Muscle of leg (tissue), 11 donors: Measurements from ENCODE around the gene C2CD5. TPM values are rescaled to one million over a fixed set of nuclear protein-coding genes. Genes with fewer than 3 reads are reported as not detected.
A peak's percentile ranks its signal among the peaks of the same experiment; 100 is the strongest.
"Not testable (repeated sequence)": the region's sequence is repeated elsewhere in the genome, so short reads cannot be mapped to it uniquely, and the experiment has no call there.

Experiments used
- DNase-seq: peaks from one replicate; pipeline ENCODE4 v3.0.0; 2013
- H3K27ac ChIP-seq: one replicate; pipeline ENCODE4 v1.5.1; 2013; ENCODE audit warnings: mild to moderate bottlenecking, low read length, control low read depth
- H3K27me3 ChIP-seq: one replicate; pipeline ENCODE4 v1.6.1; 2013; ENCODE audit warnings: low read length; ENCODE audit not compliant: control insufficient read depth, insufficient read depth
- H3K36me3 ChIP-seq: one replicate; pipeline ENCODE4 v1.6.1; 2013; ENCODE audit warnings: low read length; ENCODE audit not compliant: control insufficient read depth, insufficient read depth
- H3K4me1 ChIP-seq: one replicate; pipeline ENCODE4 v1.6.1; 2013; ENCODE audit warnings: low read length; ENCODE audit not compliant: control insufficient read depth, insufficient read depth
- H3K4me3 ChIP-seq: one replicate; pipeline ENCODE4 v1.5.1; 2013; ENCODE audit warnings: low read length, control low read depth
- H3K9me3 ChIP-seq: replicated peaks from 2 replicates; pipeline ENCODE4 v1.6.1; 2013; ENCODE audit warnings: low read depth, low read length; ENCODE audit not compliant: control insufficient read depth
- WGBS: methylation state at CpG from one replicate; pipeline ENCODE4 v1.1.5; 2013; ENCODE audit warnings: missing lambda C conversion rate; ENCODE audit not compliant: insufficient coverage; 5-methylcytosine and 5-hydroxymethylcytosine counted together
- polyA plus RNA-seq, 8 donors: library from polyadenylated mRNA; unstranded; fragments of 120-200 nt; gene quantifications; one replicate each; pipeline versions ENCODE4 v1.2.1 to v1.2.3, GENCODE V29; 2013; ENCODE audit warnings: inconsistent platforms in 1 of 8, low replicate concordance in 1 of 8; ENCODE audit not compliant: insufficient read length in 8 of 8, insufficient read depth in 1 of 8
- total RNA-seq: library from RNA; stranded (reverse); fragments of 120-200 nt; gene quantifications from one replicate; pipeline ENCODE4 v1.2.4, GENCODE V29; 2013

Gene C2CD5
- total and polyA plus RNA-seq, 9 donors = 22.4 to 38.4 (median 28.4) TPM

GRCh38 chr12:22461786-22462185 is 82.6 kb downstream of the C2CD5 start:
- H3K4me3 ChIP-seq = no peak overlapping the region
- no peaks in the 10 kb centered on the region for H3K4me1 ChIP-seq
- no peak overlapping the region for H3K27ac ChIP-seq
- no peak for DNase-seq
- H3K9me3 ChIP-seq = no peaks in the 10 kb centered on the region
- no CpG with 5 or more reads among the region's 1 CpG for WGBS
- no peaks in the 10 kb centered on the region for H3K27me3 ChIP-seq
- H3K36me3 ChIP-seq = no peaks in the 10 kb centered on the region

DNA sequence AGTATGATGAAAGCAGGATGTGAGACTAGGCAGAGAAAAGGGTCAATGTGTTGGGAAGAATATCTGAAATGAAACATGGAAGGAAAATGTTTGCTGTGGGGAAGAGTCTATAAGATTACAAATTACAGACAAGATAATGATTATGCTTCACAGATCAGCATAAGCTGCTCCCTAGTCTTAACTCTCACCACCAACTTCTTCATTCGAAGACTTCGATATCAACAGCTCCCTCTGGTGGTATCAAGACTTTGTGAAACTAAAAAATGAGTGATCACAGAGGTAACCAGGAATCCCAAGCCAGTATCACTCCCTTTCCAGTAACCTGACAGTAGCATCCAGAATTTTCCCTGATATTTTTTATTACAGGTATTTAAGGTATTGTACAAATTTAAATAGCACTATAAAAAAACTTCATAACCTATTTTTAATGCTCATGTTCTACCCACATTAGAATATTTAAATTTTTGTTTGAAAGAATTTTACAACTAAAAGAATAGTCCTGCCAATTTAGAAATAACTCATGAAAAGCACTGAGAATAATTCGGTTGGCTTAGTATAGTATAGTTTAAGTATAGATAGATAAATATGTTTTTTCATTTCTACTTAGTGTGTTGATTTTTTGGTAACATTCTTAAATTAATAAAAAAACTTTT is 84.4 kb downstream of the C2CD5 start:
- Histone ChIP-seq H3K4me3 (no peak overlapping the region), H3K4me1 (no peaks in the 10 kb centered on the region), H3K9me3 (no peaks in the 10 kb centered on the region), H3K27ac (no peak overlapping the region), H3K36me3 (no peaks in the 10 kb centered on the region), H3K27me3 (no peaks in the 10 kb centered on the region)
- WGBS = no CpG with 5 or more reads among the region's 3 CpGs
- DNase-seq = peak; percentile 62

DNA sequence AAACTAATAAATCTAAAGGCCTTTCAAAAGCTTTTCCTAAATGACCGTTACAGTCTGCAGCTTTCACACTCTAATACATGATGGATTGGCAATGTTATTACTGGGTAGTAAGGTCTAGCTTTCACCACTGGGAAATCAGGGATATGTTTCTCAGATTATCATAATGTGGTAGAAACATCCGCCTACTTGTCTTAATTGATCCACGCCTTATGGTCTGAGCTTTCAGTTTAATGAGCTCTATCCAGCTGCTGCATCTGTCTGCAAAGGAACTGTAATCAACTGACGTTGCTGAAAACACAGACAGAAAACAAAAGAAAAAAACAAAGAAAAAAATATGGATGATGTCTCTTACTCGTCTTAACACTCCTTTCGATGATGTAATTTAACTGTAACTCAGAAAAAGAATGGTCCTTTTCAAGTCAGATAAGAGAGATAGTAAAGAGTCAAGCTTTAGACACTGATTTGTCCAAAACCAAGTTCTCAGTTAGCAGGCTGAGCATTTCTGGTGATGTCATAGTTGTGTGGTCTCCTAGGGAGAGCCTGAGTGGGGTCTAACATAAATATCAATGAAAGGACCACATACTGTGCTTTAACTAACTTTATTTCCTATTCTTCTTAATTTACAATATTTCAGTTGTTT is 85.9 kb downstream of the C2CD5 start:
- WGBS = 60% methylated on average over 1 of the region's 6 CpGs
- DNase-seq = no peak
- H3K4me3 ChIP-seq = no peak overlapping the region
- H3K27ac ChIP-seq = no peak overlapping the region
- H3K36me3 ChIP-seq = no peaks in the 10 kb centered on the region
- no peaks in the 10 kb centered on the region for H3K27me3 ChIP-seq
- no peaks in the 10 kb centered on the region for H3K9me3 ChIP-seq
- no peaks in the 10 kb centered on the region for H3K4me1 ChIP-seq

GRCh38 chr12:22457085-22457484 is 87.3 kb downstream of the C2CD5 start:
- H3K4me1 ChIP-seq = no peaks in the 10 kb centered on the region
- H3K27me3 ChIP-seq = no peaks in the 10 kb centered on the region
- H3K36me3 ChIP-seq = no peaks in the 10 kb centered on the region
- DNase-seq = peak; percentile 26
- no peaks in the 10 kb centered on the region for H3K9me3 ChIP-seq
- H3K4me3 ChIP-seq = no peak overlapping the region
- no peak overlapping the region for H3K27ac ChIP-seq
- 57% methylated on average over 3 of the region's 4 CpGs for WGBS

- Histone ChIP-seq H3K27ac (no peak overlapping the region), H3K4me3 (no peak overlapping the region), H3K9me3 (no peaks in the 10 kb centered on the region), H3K27me3 (no peaks in the 10 kb centered on the region), H3K4me1 (no peaks in the 10 kb centered on the region), H3K36me3 (peaks cover 2% of the 10 kb centered on the region)
- WGBS = no CpG with 5 or more reads among the region's 3 CpGs
- DNase-seq = no peak
Observed at GRCh38 chr12:22453511-22453910, 90.8 kb downstream of the C2CD5 start.

- H3K4me1 ChIP-seq = peaks cover 5% of the 10 kb centered on the region
- H3K27ac ChIP-seq = no peak overlapping the region
- H3K4me3 ChIP-seq = no peak overlapping the region
- H3K36me3 ChIP-seq = peaks cover 2% of the 10 kb centered on the region
- DNase-seq = peak; percentile 26
- WGBS = 15% methylated on average over 4 of the region's 4 CpGs
- H3K9me3 ChIP-seq = no peaks in the 10 kb centered on the region
- H3K27me3 ChIP-seq = no peaks in the 10 kb centered on the region
Observed at GRCh38 chr12:22447223-22447622, 97.1 kb downstream of the C2CD5 start.

DNA sequence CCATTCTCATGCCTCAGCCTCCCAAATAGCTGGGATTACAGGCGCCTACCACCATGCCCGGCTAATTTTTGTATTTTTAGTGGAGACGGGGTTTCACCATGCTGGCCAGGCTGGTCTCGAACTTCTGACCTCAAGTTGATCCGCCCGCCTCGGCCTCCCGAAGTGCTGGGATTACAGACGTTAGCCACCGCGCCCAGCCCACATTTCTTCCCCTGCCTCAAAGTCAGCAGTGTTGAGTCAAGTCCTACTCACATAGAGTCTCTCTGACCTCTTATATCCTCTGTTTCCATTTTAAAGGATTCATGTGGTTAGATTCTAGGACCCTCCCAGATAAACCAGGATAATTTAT is 100.1 kb downstream of the C2CD5 start:
- 83% methylated on average over 9 of the region's 11 CpGs for WGBS
- H3K9me3 ChIP-seq, H3K27me3 ChIP-seq, H3K4me1 ChIP-seq, H3K27ac ChIP-seq, H3K4me3 ChIP-seq, H3K36me3 ChIP-seq, DNase-seq: not testable (repeated sequence)

DNA sequence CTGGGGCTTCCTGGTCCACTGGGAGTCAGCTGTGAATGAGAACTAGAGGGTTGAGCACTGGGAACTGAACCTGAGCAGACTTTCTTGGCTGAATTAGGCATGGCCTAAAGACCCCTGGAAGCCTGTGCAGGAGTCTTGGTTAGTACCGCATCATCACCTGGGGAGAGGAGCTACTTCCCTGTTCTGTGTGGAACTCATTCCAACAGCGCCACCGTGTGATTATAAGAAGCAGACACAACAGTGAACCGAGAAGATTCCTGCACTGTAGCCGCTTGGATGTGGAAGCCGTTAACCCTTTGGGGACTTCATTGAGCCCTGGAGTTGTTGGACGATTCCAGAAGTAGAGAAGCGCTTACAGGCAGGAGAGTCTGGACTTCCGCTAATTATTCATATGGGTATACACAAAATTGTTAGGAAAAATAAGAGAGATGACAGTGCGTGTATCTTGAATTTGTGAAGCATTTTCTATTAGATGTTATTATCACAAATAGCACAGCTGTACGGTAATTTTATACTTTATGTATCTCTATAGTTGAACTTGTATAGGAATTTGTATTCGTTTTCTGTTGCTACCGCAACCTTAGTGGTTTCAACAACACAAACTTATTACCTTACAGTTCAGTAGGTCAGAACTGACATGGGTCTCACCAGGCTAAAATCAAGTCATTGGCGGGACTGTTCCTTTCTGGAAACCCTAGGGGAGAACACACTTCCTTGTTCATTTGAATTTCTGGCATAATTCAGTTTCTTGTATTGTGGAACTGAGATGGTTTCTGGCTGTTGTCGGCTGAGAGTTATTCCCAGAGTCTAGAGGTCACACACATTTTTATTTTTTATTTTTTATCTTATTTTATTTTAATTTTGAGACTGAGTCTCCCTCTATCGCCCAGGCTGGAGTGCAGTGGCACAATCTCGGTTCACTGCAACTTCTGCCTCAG is 100.7 kb downstream of the C2CD5 start:
- peak; percentile 89 for DNase-seq
- WGBS = 2% methylated on average over 7 of the region's 17 CpGs
- Histone ChIP-seq H3K4me1 (peaks cover 5% of the 10 kb centered on the region), H3K27me3 (no peaks in the 10 kb centered on the region), H3K27ac (no peak overlapping the region), H3K9me3 (no peaks in the 10 kb centered on the region), H3K4me3 (no peak overlapping the region), H3K36me3 (no peaks in the 10 kb centered on the region)

DNA sequence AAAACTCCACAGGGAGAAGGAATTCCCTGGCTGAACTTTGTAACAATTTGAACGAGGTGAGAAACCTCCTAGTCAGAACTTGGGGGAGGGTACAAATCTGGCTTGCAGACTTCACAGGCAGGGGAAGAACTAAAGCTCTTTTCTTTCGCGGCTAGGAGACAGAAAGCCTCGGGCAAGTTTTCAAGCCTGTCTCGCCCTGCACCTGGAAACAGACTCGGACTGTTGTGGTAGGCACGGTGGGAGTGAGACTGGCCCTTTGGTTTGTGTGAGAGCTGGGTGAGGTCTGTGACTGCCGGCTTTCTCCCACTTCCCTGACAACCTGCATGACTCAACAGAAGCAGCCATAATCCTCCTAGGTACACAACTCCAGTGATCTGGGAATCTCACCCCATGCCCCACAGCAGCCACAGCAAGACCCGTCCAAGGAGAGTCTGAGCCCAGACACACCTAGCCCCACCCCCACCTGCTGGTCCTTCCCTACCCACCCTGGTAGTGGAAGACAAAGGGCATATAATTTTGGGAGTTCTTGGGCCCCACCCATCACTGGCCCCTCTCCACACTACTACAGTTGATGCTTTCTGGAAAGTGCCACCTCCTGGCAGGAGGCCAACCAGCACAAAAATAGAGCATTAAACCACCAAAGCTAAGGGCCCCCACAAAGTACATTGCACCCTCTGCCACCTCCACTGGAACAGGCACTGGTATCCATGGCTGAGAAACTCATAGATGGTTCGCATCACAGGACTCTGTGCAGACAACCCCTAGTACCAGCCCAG is 107.1 kb downstream of the C2CD5 start:
- no peak for DNase-seq
- no peaks in the 10 kb centered on the region for H3K27me3 ChIP-seq

GRCh38 chr12:22435583-22435982 is 108.8 kb downstream of the C2CD5 start:
- DNase-seq = no peak
- Histone ChIP-seq H3K4me1 (no peaks in the 10 kb centered on the region), H3K27me3 (no peaks in the 10 kb centered on the region), H3K4me3 (no peak overlapping the region), H3K36me3 (no peaks in the 10 kb centered on the region), H3K9me3 (no peaks in the 10 kb centered on the region), H3K27ac (no peak overlapping the region)
- no CpG with 5 or more reads among the region's 3 CpGs for WGBS

More for the DNA sequence above, 107.1 kb downstream of the C2CD5 start:
- 89% methylated on average over 5 of the region's 10 CpGs for WGBS
- Histone ChIP-seq H3K9me3 (no peaks in the 10 kb centered on the region), H3K4me1 (no peaks in the 10 kb centered on the region), H3K36me3 (no peaks in the 10 kb centered on the region), H3K27ac (no peak overlapping the region), H3K4me3 (no peak overlapping the region)
